Tibial nerve (tissue), 4 donors: ENCODE measurements around the gene KAZN.

ENCODE experiments used
- EP300 ChIP-seq, 2 donors: sonication (generic); formaldehyde crosslinking; IDR thresholded peaks; one replicate each; pipeline ENCODE4 v1.6.1; 2017; ENCODE audit warnings: antibody characterized with exemption in 2 of 2, mild to moderate bottlenecking in 1 of 2
- POLR2A ChIP-seq, 2 donors: fragments of 450-650 bp; IDR thresholded peaks; one replicate each; pipeline ENCODE4 v1.6.1; 2017; ENCODE audit warnings: antibody characterized with exemption in 2 of 2, mild to moderate bottlenecking in 2 of 2, moderate library complexity in 2 of 2
- TF ChIP-seq, protein P1 (sequence below), 5 experiments: fragments of 200-600 bp in 3 of 5; fragments of 450-650 bp in 2 of 5; sonication (generic) in 3 of 5; IDR thresholded peaks; one replicate each; pipeline ENCODE4 v1.5.1; 2016 to 2019; ENCODE audit warnings: antibody characterized with exemption in 5 of 5, mild to moderate bottlenecking in 3 of 5, moderate library complexity in 2 of 5

DNA sequence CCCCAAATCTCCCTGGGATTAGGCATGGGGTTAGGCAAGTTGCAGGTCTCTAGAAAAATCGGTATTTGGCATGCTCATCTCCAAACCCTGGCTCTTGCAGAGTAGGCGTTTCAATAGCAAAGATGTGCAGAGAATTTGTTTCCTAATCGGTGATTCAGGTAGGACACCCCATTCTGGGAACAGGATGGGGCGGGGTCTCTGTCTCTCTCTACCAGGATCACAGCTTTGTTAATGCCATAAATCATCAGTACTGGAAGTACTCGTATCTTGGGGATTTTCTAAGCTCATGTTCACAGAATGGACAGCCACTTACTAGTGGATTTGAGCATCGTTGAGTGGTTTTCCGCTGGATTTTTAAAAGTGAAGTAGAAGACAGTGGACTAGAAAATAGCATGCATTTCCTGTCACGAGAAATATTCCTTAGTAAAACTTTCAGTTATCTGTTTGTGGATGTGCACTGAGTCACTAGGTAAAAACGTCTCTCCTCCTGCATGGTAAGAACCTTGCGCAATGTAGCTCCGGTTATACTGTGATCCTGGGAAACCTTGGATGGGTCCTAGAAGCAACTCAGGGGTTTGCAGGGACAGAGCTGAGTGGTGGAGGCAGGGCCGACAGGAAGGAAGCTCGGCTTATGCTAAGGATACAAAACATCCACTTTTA is 560.2 kb downstream of the KAZN start:
- TF ChIP-seq, protein P1, sequence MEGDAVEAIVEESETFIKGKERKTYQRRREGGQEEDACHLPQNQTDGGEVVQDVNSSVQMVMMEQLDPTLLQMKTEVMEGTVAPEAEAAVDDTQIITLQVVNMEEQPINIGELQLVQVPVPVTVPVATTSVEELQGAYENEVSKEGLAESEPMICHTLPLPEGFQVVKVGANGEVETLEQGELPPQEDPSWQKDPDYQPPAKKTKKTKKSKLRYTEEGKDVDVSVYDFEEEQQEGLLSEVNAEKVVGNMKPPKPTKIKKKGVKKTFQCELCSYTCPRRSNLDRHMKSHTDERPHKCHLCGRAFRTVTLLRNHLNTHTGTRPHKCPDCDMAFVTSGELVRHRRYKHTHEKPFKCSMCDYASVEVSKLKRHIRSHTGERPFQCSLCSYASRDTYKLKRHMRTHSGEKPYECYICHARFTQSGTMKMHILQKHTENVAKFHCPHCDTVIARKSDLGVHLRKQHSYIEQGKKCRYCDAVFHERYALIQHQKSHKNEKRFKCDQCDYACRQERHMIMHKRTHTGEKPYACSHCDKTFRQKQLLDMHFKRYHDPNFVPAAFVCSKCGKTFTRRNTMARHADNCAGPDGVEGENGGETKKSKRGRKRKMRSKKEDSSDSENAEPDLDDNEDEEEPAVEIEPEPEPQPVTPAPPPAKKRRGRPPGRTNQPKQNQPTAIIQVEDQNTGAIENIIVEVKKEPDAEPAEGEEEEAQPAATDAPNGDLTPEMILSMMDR (IDR thresholded peaks at IDR 0.05): no peak
- no peak for TF ChIP-seq POLR2A (IDR thresholded peaks at IDR 0.05)
- no peak for TF ChIP-seq EP300 (IDR thresholded peaks at IDR 0.05)
